ENCODE results near the gene E2F7. TPM values are rescaled to one million over a fixed set of nuclear protein-coding genes. Genes with fewer than 3 reads are reported as not detected.
A peak's percentile ranks its signal among the peaks of the same experiment; 100 is the strongest.

E2F7 gene
- total and polyA plus RNA-seq, 2 of the 13 experiments (the other 11 are each of a cell fraction or from before 2014, with no cell fraction given) = 1.7 to 7.3 TPM

DNA sequence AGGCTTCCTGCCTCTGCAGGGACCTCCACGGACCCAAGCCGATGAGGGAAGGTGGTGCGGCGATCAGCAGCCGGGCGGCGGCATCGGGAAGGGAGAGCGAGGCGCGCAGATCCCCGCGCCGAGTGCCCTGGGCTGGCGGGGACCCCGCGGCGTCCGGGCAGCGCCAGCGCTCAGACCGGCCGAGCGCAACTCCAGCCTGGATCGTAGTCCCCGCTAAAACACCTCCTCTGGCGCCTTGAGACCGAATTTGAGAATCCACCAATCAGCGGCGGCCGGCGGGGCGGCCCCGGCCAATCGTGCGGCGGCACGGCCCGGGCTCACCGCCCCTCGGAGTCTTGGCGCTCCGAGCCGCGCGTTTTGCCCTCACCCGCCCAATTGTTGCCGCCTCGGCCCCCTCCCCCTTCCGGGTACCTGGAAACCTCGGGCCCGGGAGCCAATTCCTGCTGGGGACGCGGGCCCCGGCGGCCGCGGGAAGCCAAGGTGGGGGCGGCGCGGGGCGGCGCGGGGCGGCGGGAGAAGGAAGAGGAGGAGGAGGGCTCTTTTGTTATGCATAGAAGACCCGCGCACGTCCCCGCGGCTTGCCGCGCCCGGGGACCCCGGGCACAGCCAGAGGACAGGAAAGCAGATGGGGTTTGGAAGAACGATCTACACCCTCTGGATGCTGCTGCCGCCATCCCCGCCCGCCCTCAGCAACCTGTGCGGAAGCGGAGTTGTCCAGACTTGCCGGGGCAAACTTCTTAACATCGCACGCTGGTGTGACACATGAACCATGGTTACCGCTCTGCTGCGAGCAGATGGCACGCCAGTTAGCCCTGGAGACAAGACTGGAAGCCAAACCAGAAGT, at the start of gene E2F7 (continued):
- TF ChIP-seq STAT6 (CRISPR knock-in tag; IDR thresholded peaks at IDR 0.05; ENCODE audit: borderline replicate concordance) = no peak
- TF ChIP-seq ZNF749 (CRISPR knock-in tag; IDR thresholded peaks at IDR 0.05; ENCODE audit: borderline replicate concordance) = peak; percentile 26; the same call in 1 of the 2 replicates
- no peak for TF ChIP-seq ZBTB39 (CRISPR knock-in tag; IDR thresholded peaks at IDR 0.05)
- TF ChIP-seq ELK4 (CRISPR knock-in tag; IDR thresholded peaks at IDR 0.05; ENCODE audit: borderline replicate concordance) = no peak
- TF ChIP-seq ZNF260 (CRISPR knock-in tag; IDR thresholded peaks at IDR 0.05; ENCODE audit: borderline replicate concordance, low read depth) = no peak
- TF ChIP-seq MED8 (CRISPR knock-in tag; IDR thresholded peaks at IDR 0.05; ENCODE audit: insufficient replicate concordance) = peak; percentile 20
- no peak for TF ChIP-seq REST (IDR thresholded peaks at IDR 0.05; ENCODE audit: borderline replicate concordance in 1 of 2, low read depth in 1 of 2, low read length in 2 of 2)
- no peak for TF ChIP-seq SRF (IDR thresholded peaks at IDR 0.05; ENCODE audit: low read depth, low read length)
- no peak for TF ChIP-seq TARDBP (CRISPR knock-in tag; IDR thresholded peaks at IDR 0.05)
- no peak for TF ChIP-seq FOXA1 (IDR thresholded peaks at IDR 0.05)
- TF ChIP-seq FOXA1 (CRISPR knock-in tag; IDR thresholded peaks at IDR 0.05) = no peak
- no peak for TF ChIP-seq ZNF512 (CRISPR knock-in tag; IDR thresholded peaks at IDR 0.05)
- TF ChIP-seq NCOA2 (CRISPR knock-in tag; IDR thresholded peaks at IDR 0.05) = no peak
- peak; percentile 68 for TF ChIP-seq ZNF800 (CRISPR knock-in tag; IDR thresholded peaks at IDR 0.05)
